Measurements from ENCODE around the gene PIAS3.
"Not testable (repeated sequence)": the region's sequence is repeated elsewhere in the genome, so short reads cannot be mapped to it uniquely, and the experiment has no call there.

The PIAS3 gene

GRCh38 chr1:145822779-145823331, 36.0 kb downstream of the PIAS3 start:
- DNase-seq, result not testable (repeated sequence)

DNA sequence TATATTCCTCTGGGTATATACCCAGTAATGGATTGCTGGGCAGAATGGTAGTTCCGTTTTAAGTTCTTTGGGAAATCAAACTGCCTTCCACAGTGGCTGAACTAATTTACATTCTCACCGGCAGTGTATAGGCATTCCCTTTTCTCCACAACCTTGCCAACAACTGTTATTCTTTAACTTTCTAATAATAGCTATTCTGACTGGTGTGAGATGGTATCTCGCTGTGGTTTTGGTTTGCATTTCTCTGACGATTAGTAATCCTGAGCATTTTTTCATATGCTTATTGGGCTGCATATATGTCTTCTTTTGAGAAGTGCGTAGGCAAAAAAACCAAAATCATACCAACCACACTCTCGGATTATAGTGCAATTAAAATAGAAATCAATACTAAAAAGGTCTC, 40.8 kb downstream of the PIAS3 start:
- not testable (repeated sequence) for DNase-seq

GRCh38 chr1:145812977-145813810, 45.7 kb downstream of the PIAS3 start:
- not testable (repeated sequence) for DNase-seq

- no peak for DNase-seq
Measured at GRCh38 chr1:145806844-145807243, 52.0 kb downstream of the PIAS3 start.

DNA sequence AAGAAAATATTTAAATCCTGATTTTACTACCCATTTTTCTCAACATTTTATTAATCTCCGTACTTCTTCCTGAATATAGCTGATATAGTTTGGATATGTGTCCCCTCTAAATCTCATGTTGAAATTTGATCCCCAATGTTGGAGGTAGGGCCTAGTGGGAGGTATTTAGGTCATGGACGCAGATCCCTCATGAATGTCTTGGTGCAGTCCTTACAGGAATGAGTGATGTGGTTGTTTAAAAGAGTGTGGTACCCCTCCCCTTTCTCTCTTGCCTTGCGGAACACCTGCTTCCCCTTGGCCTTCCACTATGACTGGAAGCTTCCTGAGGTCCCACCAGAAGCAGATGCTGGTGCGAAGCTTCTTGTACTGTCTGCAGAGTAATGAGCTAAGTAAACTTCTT, 52.5 kb downstream of the PIAS3 start:
- no peak for DNase-seq

DNA sequence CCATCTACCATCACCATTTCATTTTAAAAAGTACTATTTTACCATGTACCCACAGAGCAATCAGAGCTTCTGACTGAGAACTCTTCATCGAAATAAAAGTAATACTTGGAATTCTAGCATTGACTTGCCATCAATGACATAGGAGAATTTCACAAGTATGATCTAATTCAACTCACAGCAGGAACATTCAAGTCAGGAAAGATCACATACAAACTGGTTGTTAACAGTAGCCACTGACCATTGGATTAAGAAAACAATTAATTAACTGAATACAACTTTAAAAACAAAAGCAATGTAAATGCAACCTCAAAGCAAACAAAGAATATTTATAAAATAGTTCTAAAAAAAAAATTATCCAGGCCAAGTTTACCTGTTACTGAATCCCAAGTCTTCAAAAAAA, 53.8 kb downstream of the PIAS3 start:
- no peak for DNase-seq

- DNase-seq, result no peak
Measured at GRCh38 chr1:145804235-145805045, 54.4 kb downstream of the PIAS3 start.

DNA sequence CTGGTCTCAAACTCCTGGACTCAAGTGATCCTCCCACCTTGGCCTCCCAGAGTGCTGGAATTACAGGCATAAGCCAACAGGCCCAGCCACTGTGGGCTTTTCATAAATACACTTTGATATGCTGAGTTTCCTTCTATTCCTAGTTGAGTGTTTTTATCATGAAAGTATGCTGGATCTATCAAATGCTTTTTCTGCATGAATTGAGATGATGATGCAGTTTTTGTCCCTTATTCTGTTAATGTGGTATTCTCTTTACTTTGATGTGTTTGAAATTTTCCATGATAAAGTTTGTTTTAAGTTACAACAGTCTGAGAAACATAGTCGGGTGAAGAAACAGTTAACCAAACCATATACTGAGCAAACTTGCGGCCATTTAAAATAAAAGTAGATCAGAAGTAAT, 59.1 kb downstream of the PIAS3 start:
- no peak for DNase-seq

Measured in stimulated activated CD4-positive, alpha-beta T cell treated with anti-CD3 and anti-CD28 coated beads, Interleukin-2, amount 100 ng/mL, for 24 hours (primary cell).